HFFc6 (cell line): ENCODE measurements around the gene CKAP4. TPM values are rescaled to one million over a fixed set of nuclear protein-coding genes. Genes with fewer than 3 reads are reported as not detected.

Experiments
- DNase-seq: peaks from one replicate; pipeline ENCODE4 v3.0.0-alpha.2; 2018
- H3K27ac Mint-ChIP-seq: 2 replicates; pipeline ENCODE4 v1.8.0; 2020; ENCODE audit warnings: mild to moderate bottlenecking, mixed read lengths
- H3K27me3 Mint-ChIP-seq: 2 replicates; pipeline ENCODE4 v1.8.0; 2021; ENCODE audit warnings: mild to moderate bottlenecking, moderate library complexity, mixed read lengths; ENCODE audit not compliant: insufficient read depth
- H3K36me3 Mint-ChIP-seq: 2 replicates; pipeline ENCODE4 v1.8.0; 2021; ENCODE audit warnings: low read depth, mixed read lengths
- H3K4me1 Mint-ChIP-seq: 2 replicates; pipeline ENCODE4 v1.8.0; 2020; ENCODE audit warnings: low read depth, mixed read lengths
- H3K4me3 Mint-ChIP-seq: 2 replicates; pipeline ENCODE4 v1.8.0; 2020; ENCODE audit warnings: mild to moderate bottlenecking, moderate library complexity, mixed read lengths
- H3K9me3 Mint-ChIP-seq: 2 replicates; pipeline ENCODE4 v1.8.0; 2020; ENCODE audit warnings: mild to moderate bottlenecking, mixed read lengths
- CTCF ChIP-seq: fragments of 200-600 bp; sonication (generic); IDR thresholded peaks from 2 replicates; pipeline ENCODE4 v1.5.0; 2021; ENCODE audit warnings: antibody characterized with exemption, mild to moderate bottlenecking
- total RNA-seq, 6 experiments: library from RNA; stranded (reverse); fragmentation: NEBNext Ultra II Directional; extraction: Animal tissue kit (Norgen Biotek cat#: 25700); gene quantifications; 2 replicates in 1 of 6; 3 replicates in 5 of 6; pipeline ENCODE4 v1.2.3, GENCODE V29; 2021

The CKAP4 gene
- total RNA-seq, 6 experiments from 2014 or later: 521 to 616 (median 544) TPM

- Mint-ChIP-seq H3K4me3 (no peak overlapping the region), H3K36me3 (peaks cover 12% of the 10 kb centered on the region), H3K27me3 (peaks cover 45% of the 10 kb centered on the region), H3K4me1 (0 out of 2 replicates have a peak, but pooled peaks cover 5% of the 10 kb centered on the region), H3K9me3 (peaks cover 14% of the 10 kb centered on the region), H3K27ac (no peak overlapping the region)
- DNase-seq: peak; percentile 10
- TF ChIP-seq CTCF: no peak
These were observed 34.2 kb downstream of the CKAP4 start for GRCh38 chr12:106213662-106214061.

- Mint-ChIP-seq H3K4me3 (no peak overlapping the region), H3K27me3 (peaks cover 45% of the 10 kb centered on the region), H3K9me3 (no peaks in the 10 kb centered on the region), H3K4me1 (0 out of 2 replicates have a peak, but pooled peaks cover 5% of the 10 kb centered on the region), H3K36me3 (no peaks in the 10 kb centered on the region), H3K27ac (no peak overlapping the region)
- DNase-seq: no peak
- no peak for TF ChIP-seq CTCF
These were observed 35.8 kb downstream of the CKAP4 start for GRCh38 chr12:106211973-106212372.

GRCh38 chr12:106205208-106206069 is 42.4 kb downstream of the CKAP4 start:
- Mint-ChIP-seq H3K4me3 (no peak overlapping the region), H3K27ac (no peak overlapping the region), H3K36me3 (no peaks in the 10 kb centered on the region), H3K27me3 (peaks cover 20% of the 10 kb centered on the region), H3K9me3 (no peaks in the 10 kb centered on the region), H3K4me1 (no peaks in the 10 kb centered on the region)
- peak; percentile 8 for DNase-seq
- TF ChIP-seq CTCF: peak; percentile 62

GRCh38 chr12:106204312-106204711 is 43.5 kb downstream of the CKAP4 start:
- no peaks in the 10 kb centered on the region for H3K4me1 Mint-ChIP-seq
- no peak for DNase-seq
- no peak for TF ChIP-seq CTCF
- H3K27ac Mint-ChIP-seq: no peak overlapping the region
- H3K27me3 Mint-ChIP-seq: peaks cover 17% of the 10 kb centered on the region
- H3K36me3 Mint-ChIP-seq: no peaks in the 10 kb centered on the region
- H3K9me3 Mint-ChIP-seq: no peaks in the 10 kb centered on the region
- H3K4me3 Mint-ChIP-seq: no peak overlapping the region

GRCh38 chr12:106197906-106198623 is 49.8 kb downstream of the CKAP4 start:
- Mint-ChIP-seq H3K4me1 (peaks cover 46% of the 10 kb centered on the region), H3K27me3 (peaks cover 11% of the 10 kb centered on the region)

More at GRCh38 chr12:106197906-106198623, 49.8 kb downstream of the CKAP4 start:
- no peaks in the 10 kb centered on the region for H3K36me3 Mint-ChIP-seq
- no peaks in the 10 kb centered on the region for H3K9me3 Mint-ChIP-seq
- peak overlapping the region; percentile 1; the same call in 1 of the 2 replicates for H3K4me3 Mint-ChIP-seq
- DNase-seq: peak; percentile 41
- no peak for TF ChIP-seq CTCF
- peak overlapping the region; percentile 3 for H3K27ac Mint-ChIP-seq
